Calu3 (cell line): ENCODE results near the gene CTBP1. TPM values are rescaled to one million over a fixed set of nuclear protein-coding genes. Genes with fewer than 3 reads are reported as not detected.

Experiments used
- BruUV-seq: library from RNA; stranded (reverse); fragments of 400-500 nt; replicated peaks from 2 replicates; lab custom pipeline; 2021; lab: Mats Ljungman, UMichigan
- CTCF ChIA-PET: fragments of 300-600 bp; sonication (Branson Sonifier 250); formaldehyde crosslinking; loops from one replicate; lab custom pipeline; 2022; ENCODE audit warnings: antibody characterized with exemption; lab: Charles Lee
- DNase-seq: peaks from one replicate; pipeline ENCODE4 v3.0.0; 2022
- H3K27ac Mint-ChIP-seq: one replicate; pipeline ENCODE4 v1.8.0; 2022; ENCODE audit warnings: mixed read lengths; ENCODE audit not compliant: unreplicated experiment
- H3K27me3 Mint-ChIP-seq: one replicate; pipeline ENCODE4 v1.8.0; 2022; ENCODE audit warnings: mixed read lengths; ENCODE audit not compliant: unreplicated experiment
- H3K36me3 Mint-ChIP-seq: one replicate; pipeline ENCODE4 v1.8.0; 2022; ENCODE audit warnings: mild to moderate bottlenecking, moderate library complexity, mixed read lengths; ENCODE audit not compliant: insufficient read depth, unreplicated experiment
- H3K4me1 Mint-ChIP-seq: one replicate; pipeline ENCODE4 v1.8.0; 2022; ENCODE audit warnings: mild to moderate bottlenecking, low read depth, mixed read lengths; ENCODE audit not compliant: unreplicated experiment
- H3K4me3 Mint-ChIP-seq: one replicate; pipeline ENCODE4 v1.8.0; 2022; ENCODE audit warnings: mild to moderate bottlenecking, low read depth, moderate library complexity, mixed read lengths; ENCODE audit not compliant: unreplicated experiment
- H3K9me3 Mint-ChIP-seq: one replicate; pipeline ENCODE4 v1.8.0; 2022; ENCODE audit warnings: low read depth, mixed read lengths; ENCODE audit not compliant: unreplicated experiment
- CTCF ChIP-seq: fragments of 200-600 bp; IDR thresholded peaks from one replicate; pipeline ENCODE4 v1.8.0; 2022; ENCODE audit warnings: antibody characterized with exemption; ENCODE audit not compliant: unreplicated experiment
- intact Hi-C: fragments of 100-400 bp; cut with micrococcal nuclease; formaldehyde crosslinking; loops from one replicate; pipeline ENCODE4 v1.10.0; 2022; ENCODE audit not compliant: unreplicated experiment
- total RNA-seq: library from RNA; stranded (reverse); gene quantifications from 2 replicates; pipeline ENCODE4 v1.2.3, GENCODE V29; 2022

The CTBP1 gene
- total RNA-seq, 1 experiment from 2014 or later = 115 TPM

GRCh38 chr4:1204286-1204827, 44.6 kb downstream of the CTBP1 start:
- intact Hi-C loops = no loop called here
- Mint-ChIP-seq H3K9me3 (no peaks in the 10 kb centered on the region), H3K4me1 (peaks cover 7% of the 10 kb centered on the region), H3K27ac (peak overlapping the region; percentile 49), H3K27me3 (no peaks in the 10 kb centered on the region), H3K4me3 (peak overlapping the region; percentile 34), H3K36me3 (peaks cover 22% of the 10 kb centered on the region)
- CTCF ChIA-PET = interaction anchor here (2.2 kb wide), 1 partner anchor 13 kb away, joined by 4 read pairs; no protein-coding TSS in a partner anchor
- no peak for TF ChIP-seq CTCF
- no TSS peak for BruUV-seq
- no peak for DNase-seq

GRCh38 chr4:1203026-1203616, 45.8 kb downstream of the CTBP1 start:
- BruUV-seq = no TSS peak
- Mint-ChIP-seq H3K9me3 (no peaks in the 10 kb centered on the region), H3K27me3 (no peaks in the 10 kb centered on the region), H3K36me3 (peaks cover 16% of the 10 kb centered on the region), H3K4me1 (peaks cover 7% of the 10 kb centered on the region), H3K27ac (no peak overlapping the region), H3K4me3 (no peak overlapping the region)
- TF ChIP-seq CTCF = no peak
- CTCF ChIA-PET = interaction anchor here (2.2 kb wide), 1 partner anchor 11 kb away, joined by 4 read pairs; no protein-coding TSS in a partner anchor
- intact Hi-C loops = no loop called here
- DNase-seq = no peak

- DNase-seq = no peak
- Mint-ChIP-seq H3K36me3 (peaks cover 16% of the 10 kb centered on the region), H3K4me1 (peaks cover 7% of the 10 kb centered on the region), H3K27me3 (no peaks in the 10 kb centered on the region), H3K27ac (no peak overlapping the region), H3K9me3 (no peaks in the 10 kb centered on the region), H3K4me3 (no peak overlapping the region)
- intact Hi-C loops = no loop called here
- CTCF ChIA-PET = interaction anchor here (2.2 kb wide), 1 partner anchor 11 kb away, joined by 4 read pairs; no protein-coding TSS in a partner anchor
- no peak for TF ChIP-seq CTCF
- BruUV-seq = no TSS peak
Measured at GRCh38 chr4:1202526-1203011, 46.4 kb downstream of the CTBP1 start.

- H3K27me3 Mint-ChIP-seq = no peaks in the 10 kb centered on the region
- no peak for DNase-seq
- CTCF ChIA-PET = interaction anchor here (2.2 kb wide), 1 partner anchor 10 kb away, joined by 4 read pairs; no protein-coding TSS in a partner anchor
- intact Hi-C loops = no loop called here
- H3K36me3 Mint-ChIP-seq = peaks cover 16% of the 10 kb centered on the region
- peaks cover 7% of the 10 kb centered on the region for H3K4me1 Mint-ChIP-seq
- no peak overlapping the region for H3K4me3 Mint-ChIP-seq
- no peak for TF ChIP-seq CTCF
- no peaks in the 10 kb centered on the region for H3K9me3 Mint-ChIP-seq
- H3K27ac Mint-ChIP-seq = no peak overlapping the region
- BruUV-seq = no TSS peak
Measured at GRCh38 chr4:1201851-1202525, 46.9 kb downstream of the CTBP1 start.
